GM18508 (cell line): ENCODE results near the gene KCTD12.
A peak's percentile ranks its signal among the peaks of the same experiment; 100 is the strongest.
"Not testable (repeated sequence)": the region's sequence is repeated elsewhere in the genome, so short reads cannot be mapped to it uniquely, and the experiment has no call there.

ENCODE experiments used
- ATAC-seq: cut with Tn5 transposase; IDR thresholded peaks from one replicate; pipeline ENCODE4 v1.9.1; 2021; ENCODE audit warnings: moderate number of reproducible peaks; ENCODE audit not compliant: insufficient read depth, unreplicated experiment

Gene KCTD12

GRCh38 chr13:76886292-76887075 is at the start of gene KCTD12:
Gene KCTD12 (minus strand): TSS chr13:76886405. CDS start chr13:76886148, 257 bp downstream.
- ATAC-seq, result peak; percentile 37

GRCh38 chr13:76934671-76935070 is 48.5 kb upstream of the KCTD12 start:
- no peak for ATAC-seq

DNA sequence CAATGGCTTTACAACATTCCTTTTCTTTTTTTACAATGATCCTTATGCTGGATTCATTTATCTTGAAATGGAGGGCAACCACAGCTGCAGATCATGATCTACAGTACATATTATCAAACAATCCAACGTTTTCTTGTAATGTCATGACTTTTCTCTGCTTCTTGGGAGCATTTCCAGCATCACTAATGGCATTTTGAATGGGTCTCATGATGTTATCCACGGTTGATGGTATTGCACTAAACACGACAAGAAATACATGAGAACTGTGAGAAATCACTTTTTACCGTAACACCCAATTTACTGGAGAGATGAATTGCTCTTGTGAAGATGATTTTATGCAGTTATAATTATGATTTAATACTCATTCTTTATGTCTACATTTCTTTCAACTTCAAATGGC is 45.9 kb upstream of the KCTD12 start:
- no peak for ATAC-seq

DNA sequence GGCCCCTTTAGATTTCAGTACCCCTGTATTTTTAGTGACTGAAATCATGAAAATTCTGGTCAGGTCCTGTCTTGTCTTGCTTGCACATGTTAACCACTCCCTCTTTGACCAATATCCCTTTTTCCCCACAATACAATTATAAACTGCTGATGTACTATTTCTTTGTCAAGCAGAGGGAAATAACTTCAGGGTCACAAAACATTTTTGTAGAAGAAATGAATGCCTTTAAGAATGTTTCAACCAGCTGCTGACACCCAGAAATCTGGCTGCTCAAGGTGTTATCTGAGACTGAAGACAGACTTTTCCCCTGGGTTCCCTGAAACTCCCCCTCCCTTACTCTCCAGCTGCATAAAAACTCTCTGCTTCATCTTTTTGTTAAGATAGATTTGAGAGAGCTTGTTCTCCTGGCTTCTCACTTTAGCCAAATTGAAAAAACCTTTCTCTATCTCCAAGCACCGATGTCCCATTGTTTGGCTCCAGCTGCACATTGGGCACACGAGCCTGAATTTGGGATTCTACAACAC is 43.7 kb upstream of the KCTD12 start:
- ATAC-seq, result peak; percentile 57

GRCh38 chr13:76929320-76929719 is 43.1 kb upstream of the KCTD12 start:
- peak; percentile 59 for ATAC-seq

DNA sequence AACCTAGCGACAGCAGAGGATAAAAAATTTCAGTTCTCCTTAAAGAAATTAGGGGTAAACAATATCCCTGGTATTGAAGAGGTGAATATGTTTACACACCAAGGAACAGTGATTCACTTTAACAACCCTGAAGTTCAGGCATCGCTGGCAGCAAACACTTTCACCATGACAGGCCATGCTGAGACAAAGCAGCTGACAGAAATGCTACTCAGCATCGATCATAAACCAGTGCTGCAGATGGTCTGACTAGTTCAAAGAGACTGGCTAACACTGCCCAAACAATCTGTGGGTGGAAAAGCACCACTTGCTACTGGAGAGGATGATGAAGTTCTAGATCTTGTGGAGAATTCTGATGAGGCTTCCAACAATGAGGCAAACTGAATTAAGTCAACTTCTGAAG is 42.3 kb upstream of the KCTD12 start:
- ATAC-seq, result no peak

DNA sequence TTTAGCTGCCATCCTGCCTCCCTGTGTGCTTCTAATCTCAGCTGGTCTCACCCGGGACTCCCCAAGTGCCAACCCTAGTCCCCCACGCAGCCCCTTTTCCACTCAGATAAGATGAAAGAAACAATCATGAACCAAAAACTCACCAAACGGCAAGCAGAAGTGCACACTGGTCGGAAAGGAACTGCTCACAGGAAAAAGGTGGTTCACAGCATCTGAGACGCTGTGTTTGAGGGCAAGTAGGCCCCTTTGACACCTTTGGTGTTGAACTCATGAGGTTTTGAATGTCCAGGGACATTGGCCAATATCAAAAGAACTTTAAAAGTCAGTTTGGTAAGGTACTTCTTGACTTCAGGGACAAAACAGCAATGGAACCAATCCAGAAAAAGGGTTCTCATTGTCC is 41.8 kb upstream of the KCTD12 start:
- no peak for ATAC-seq

- ATAC-seq, result no peak
These were observed 38.9 kb upstream of the KCTD12 start for GRCh38 chr13:76925115-76925514.

DNA sequence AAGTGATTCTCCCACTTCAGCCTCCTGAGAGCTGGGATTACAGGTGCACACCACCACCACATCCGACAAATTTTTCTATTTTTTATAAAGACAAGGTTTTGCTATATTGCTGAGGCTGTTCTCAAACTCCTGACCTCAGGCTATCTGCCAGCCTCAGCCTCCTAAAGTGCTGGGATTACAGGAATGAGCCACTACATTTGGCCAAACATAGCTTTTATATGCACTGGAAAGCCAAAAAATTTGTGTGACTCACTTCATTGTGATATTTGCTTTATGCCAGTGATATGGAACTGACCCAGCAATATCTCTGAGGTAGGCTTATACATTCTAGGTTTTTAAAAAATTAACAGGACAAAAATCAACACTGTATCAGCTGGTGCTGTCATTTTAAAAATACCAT is 35.3 kb upstream of the KCTD12 start:
- no peak for ATAC-seq

DNA sequence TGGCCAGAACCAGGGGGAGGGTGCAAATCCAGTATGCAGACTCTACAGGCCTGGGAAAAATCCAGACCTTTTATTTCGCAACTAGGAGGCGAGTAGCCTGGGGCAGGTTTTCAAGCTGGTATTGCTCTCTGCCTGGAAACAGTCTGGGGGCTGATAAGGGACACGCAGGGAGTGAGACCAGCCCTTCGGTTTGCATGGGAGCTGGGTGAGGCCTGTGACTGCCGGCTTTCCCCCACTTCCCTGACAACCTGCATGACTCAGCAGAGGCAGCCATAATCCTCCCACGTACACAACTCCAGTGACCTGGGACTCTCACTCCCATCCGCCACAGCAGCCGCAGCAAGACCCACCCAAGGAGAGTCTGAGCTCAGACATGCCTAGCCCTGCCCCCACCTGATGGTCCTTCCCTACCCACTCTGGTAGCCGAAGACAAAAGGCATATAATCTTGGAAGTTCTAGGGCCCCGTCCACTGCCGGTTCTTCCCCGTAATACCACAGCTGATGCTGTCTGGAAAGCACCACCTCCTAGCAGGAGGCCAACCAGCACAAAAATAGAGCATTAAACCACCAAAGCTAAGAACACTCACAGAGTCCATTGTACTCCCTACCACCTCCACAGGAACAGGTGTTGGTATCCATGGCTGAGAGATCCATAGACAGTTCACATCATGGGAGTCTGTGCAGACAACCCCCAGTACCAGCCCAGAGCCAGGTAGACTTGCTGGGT is 31.7 kb upstream of the KCTD12 start:
- not testable (repeated sequence) for ATAC-seq

DNA sequence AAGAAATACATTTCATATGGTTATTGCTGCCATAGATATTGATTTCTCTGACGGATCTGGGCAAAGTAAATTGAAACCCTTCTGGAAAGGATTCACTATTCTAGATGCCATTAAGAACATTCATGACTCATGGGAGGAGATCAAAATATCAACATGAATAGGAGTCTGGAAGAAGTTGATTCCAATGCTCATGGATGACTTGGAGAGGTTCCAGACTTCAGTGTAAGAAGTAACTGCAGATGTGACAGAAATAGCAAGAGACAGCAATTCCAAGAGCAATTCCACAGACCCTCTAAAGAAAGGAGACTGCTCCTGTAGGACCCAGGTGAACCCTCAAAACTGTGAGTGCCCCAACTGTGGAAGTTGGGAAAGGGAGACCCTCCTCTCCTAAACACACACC is 30.9 kb upstream of the KCTD12 start:
- no peak for ATAC-seq

DNA sequence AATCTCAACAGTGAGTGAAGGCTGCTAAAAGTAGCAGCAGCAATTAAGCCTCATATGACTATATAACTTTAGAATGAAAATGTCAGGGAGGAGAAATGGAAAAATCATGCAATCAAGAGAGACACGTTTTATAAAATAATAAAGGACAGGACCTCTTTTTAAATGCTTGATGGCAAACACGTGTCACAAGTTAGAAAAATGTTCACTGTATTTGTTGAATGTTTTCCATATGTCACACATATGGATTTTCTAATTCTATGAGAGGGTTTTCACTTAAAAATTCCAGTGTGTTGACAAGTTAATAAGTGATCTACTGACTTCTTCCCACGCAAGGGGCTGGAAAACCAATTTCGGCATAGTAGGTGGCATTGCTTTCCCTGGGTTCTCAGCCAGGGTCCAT is 27.7 kb upstream of the KCTD12 start:
- ATAC-seq, result no peak

- no peak for ATAC-seq
These were observed 26.3 kb upstream of the KCTD12 start for GRCh38 chr13:76912476-76912875.

DNA sequence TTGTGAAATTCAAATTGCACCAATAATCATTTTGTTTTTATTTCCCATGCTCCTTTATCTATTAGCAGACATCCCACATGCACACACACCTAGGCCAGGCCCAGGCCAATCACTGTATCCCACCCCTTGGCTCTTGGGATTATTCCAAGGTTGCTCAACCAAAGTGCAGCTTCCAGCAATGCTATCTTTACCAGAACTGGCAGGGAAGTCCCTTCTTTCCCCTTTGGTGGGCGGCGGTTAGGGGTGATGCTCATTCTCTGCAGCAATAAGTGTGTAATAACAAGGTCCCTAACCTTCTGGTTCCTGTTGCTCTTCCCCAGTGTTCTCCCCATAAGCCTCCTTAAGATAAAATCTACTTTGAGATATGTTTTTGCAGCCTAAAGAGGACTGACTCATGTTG is 18.3 kb upstream of the KCTD12 start:
- ATAC-seq, result no peak

DNA sequence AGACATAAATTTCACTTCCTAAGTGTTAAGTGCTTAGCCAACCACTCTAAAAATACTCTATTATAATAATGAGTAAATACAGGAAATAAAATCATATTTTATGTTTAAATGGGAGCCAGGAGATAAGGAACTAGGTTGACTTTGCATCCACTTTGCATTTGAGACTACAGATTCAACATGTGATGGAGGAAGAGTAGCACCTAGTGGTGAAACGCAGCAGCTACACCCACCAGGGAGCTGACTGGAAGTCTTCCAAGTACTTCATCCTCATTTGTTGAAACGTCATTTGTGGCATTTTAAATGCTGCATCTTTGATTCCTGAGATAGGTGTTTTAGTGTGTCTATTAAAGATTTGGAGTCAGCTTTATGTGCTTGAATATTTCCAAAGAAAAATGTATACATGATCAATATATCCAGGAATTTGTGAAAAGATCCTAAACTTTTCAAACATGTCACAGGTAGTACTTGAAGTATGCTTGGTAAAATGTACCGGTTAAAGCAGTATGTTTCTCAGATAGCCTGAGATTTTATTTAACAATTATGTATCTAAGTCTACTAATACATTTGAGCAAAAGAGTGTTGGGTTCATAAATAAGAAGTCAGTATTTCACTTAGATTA is 17.4 kb upstream of the KCTD12 start:
- ATAC-seq, result peak; percentile 93

GRCh38 chr13:76899066-76899465 is 12.9 kb upstream of the KCTD12 start:
- not testable (repeated sequence) for ATAC-seq

DNA sequence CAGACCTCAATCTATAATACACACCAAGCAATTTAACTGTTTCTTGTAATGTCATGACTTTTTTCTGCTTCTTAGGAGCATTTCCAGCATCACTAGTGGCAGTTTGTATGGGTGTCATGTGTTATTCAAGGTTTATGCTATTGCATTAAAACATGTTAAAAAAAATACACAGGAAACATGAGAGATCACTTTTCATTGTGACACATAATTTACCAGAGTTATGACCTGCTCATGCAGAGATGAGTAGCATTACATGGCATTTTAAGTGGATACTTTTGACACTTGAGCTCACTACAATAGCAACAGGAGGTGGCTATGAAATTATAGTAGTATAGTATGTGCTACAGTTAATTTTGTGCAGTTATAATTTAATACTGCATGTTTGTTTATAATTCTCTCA is 11.0 kb upstream of the KCTD12 start:
- ATAC-seq, result not testable (repeated sequence)

DNA sequence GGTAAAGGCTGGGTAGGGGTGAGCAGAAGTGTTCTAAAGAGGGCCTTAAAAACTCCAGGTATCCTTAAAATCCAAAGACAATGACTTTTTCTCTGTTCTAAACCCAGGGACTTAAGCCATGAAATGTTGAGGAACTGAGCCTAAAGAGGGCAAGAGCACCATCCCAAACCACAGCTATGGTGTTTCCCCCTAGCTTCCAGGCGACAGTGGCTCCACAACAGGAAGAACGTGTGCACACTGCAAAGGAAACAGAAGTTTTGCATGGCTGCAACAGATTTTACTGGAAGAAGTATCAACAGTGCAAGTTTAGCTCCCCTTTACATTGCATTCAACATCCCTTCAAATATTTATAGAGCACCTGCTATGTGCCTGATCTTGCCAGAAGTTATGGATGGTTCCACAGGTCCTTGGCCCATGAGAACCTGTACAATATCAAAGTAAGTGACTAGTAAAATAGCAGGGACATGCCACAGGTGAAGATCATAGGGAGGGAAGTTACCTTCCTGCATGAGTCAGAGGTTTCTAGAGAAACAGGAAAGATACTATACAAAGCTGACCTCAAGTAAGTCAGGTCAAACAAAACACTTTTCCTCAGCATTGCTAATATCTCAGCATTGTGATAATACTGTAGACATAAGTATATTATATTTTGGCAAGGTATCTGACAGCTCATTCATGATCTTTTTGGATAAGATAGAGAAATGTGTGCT is 8.4 kb upstream of the KCTD12 start:
- peak; percentile 39 for ATAC-seq

DNA sequence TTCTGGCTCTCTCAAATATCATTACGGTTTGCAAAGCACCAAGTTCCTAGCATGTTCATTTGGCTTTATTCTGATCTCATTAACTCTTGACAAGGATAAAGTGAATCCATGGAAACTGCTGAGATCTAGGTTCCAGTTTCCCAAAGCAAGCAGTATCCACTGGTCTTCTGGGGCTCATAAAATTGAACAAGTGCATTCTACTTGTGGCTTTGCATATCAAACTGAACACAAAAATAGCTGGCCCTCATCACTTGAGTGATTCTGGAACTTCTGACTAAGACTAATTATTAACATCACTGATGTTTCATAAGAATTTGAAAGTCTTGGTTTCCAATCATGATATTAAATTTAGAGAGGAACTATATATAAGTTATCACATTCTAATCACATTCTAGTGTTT is 6.3 kb upstream of the KCTD12 start:
- ATAC-seq, result peak; percentile 75

GRCh38 chr13:76890021-76890420 is 3.8 kb upstream of the KCTD12 start:
- ATAC-seq, result no peak
